Hepatocyte (in vitro differentiated cells): ENCODE data around the gene RASSF1.

Source experiments
- EZH2 ChIP-seq: fragments of 200-600 bp; sonication (generic); IDR thresholded peaks from 2 replicates; pipeline ENCODE4 v1.6.1; 2016; ENCODE audit warnings: antibody characterized with exemption, mild to moderate bottlenecking, borderline replicate concordance
- EZH2phosphoT487 ChIP-seq: fragments of 200-600 bp; sonication (generic); IDR thresholded peaks from one replicate; pipeline ENCODE4 v1.6.1; 2018; ENCODE audit warnings: antibody characterized with exemption, mild to moderate bottlenecking, low read depth, moderate library complexity; ENCODE audit not compliant: unreplicated experiment, severe bottlenecking
- TF ChIP-seq, protein P1 (sequence below): fragments of 200-600 bp; sonication (generic); IDR thresholded peaks from 2 replicates; pipeline ENCODE4 v1.5.1; 2016; ENCODE audit warnings: antibody characterized with exemption, mild to moderate bottlenecking; ENCODE audit not compliant: poor library complexity

DNA sequence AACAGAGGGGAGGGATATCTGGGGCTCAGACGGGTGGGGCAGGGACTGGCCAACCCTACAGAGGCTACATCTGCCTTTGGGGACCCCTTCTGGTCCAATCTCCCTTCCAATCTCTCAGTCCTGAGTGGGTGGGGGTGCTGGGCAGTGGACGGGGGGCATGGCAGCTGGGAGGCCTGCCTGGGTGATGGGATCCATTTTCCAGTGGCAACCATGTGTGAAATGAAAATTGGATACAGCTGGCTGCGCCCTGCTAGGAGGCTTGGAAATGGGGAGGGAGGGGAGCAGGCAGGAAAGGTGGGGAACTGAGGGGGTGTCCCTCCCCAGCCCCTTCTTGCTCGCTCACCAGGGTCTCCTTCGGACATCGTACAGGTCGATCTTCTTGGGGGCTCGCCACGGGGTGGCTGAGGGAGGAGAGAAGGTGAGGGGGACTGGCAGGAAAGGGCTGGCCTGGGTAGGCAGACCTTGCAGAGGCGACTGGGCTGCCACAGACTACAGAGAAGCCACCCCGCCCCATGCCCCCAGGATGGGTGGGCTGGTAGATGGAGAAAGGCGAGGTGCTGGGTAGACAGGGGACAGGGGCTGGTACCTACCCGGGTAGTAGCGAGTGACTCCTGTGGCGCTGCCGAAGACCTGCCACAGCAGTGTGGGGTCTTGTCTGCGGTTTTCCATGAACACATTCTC is 39.9 kb upstream of the RASSF1 start:
- TF ChIP-seq, protein P1, sequence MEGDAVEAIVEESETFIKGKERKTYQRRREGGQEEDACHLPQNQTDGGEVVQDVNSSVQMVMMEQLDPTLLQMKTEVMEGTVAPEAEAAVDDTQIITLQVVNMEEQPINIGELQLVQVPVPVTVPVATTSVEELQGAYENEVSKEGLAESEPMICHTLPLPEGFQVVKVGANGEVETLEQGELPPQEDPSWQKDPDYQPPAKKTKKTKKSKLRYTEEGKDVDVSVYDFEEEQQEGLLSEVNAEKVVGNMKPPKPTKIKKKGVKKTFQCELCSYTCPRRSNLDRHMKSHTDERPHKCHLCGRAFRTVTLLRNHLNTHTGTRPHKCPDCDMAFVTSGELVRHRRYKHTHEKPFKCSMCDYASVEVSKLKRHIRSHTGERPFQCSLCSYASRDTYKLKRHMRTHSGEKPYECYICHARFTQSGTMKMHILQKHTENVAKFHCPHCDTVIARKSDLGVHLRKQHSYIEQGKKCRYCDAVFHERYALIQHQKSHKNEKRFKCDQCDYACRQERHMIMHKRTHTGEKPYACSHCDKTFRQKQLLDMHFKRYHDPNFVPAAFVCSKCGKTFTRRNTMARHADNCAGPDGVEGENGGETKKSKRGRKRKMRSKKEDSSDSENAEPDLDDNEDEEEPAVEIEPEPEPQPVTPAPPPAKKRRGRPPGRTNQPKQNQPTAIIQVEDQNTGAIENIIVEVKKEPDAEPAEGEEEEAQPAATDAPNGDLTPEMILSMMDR: no peak
- TF ChIP-seq EZH2phosphoT487: no peak
- no peak for TF ChIP-seq EZH2
